Upper lobe of left lung (tissue), 6 donors: ENCODE measurements around the gene TP63. TPM values are rescaled to one million over a fixed set of nuclear protein-coding genes. Genes with fewer than 3 reads are reported as not detected.
A peak's percentile ranks its signal among the peaks of the same experiment; 100 is the strongest.

ENCODE experiments used
- ATAC-seq, 2 donors: fragments of 200-7000 bp; cut with Tn5 transposase; one replicate each; pipeline ENCODE4 v1.9.1; 2022; ENCODE audit warnings: mild to moderate bottlenecking in 2 of 2, moderate library complexity in 2 of 2; ENCODE audit not compliant: low FRiP score in 2 of 2
- DNase-seq, 2 donors: peaks; one replicate each; pipeline ENCODE4 v3.0.0-alpha.2; 2019 to 2020
- H3K27ac ChIP-seq, 4 donors: fragments of 200-600 bp; sonication (generic); one replicate each; pipeline ENCODE4 v1.5.1; 2016 to 2019
- H3K27me3 ChIP-seq, 4 donors: fragments of 200-600 bp; sonication (generic); one replicate each; pipeline ENCODE4 v1.5.1; 2017 to 2019
- H3K36me3 ChIP-seq, 4 donors: fragments of 200-600 bp; sonication (generic); one replicate each; pipeline ENCODE4 v1.5.1; 2016 to 2019
- H3K4me1 ChIP-seq, 4 donors: fragments of 200-600 bp; sonication (generic); one replicate each; pipeline ENCODE4 v1.5.1; 2018 to 2019
- H3K4me3 ChIP-seq, 4 donors: fragments of 200-600 bp; sonication (generic); one replicate each; pipeline ENCODE4 v1.5.1; 2017 to 2019; ENCODE audit warnings: mild to moderate bottlenecking in 2 of 4, moderate library complexity in 1 of 4
- H3K9me3 ChIP-seq, 4 donors: fragments of 200-600 bp; sonication (generic); one replicate each; pipeline ENCODE4 v1.5.1; 2018 to 2019
- CTCF ChIP-seq, 6 experiments: fragments of 450-650 bp in 4 of 6; fragments of 200-600 bp in 2 of 6; sonication (generic) in 2 of 6; IDR thresholded peaks; one replicate each; pipeline ENCODE4 v1.5.1; 2016 to 2019; ENCODE audit warnings: antibody characterized with exemption in 6 of 6
- EP300 ChIP-seq, 4 donors: sonication (generic); formaldehyde crosslinking; IDR thresholded peaks; one replicate each; pipeline ENCODE4 v1.5.1; 2017; ENCODE audit warnings: antibody characterized with exemption in 4 of 4, control low read depth in 2 of 4
- POLR2A ChIP-seq, 4 donors: fragments of 450-650 bp; IDR thresholded peaks; one replicate each; pipeline ENCODE4 v1.5.1; 2016 to 2017; ENCODE audit warnings: antibody characterized with exemption in 4 of 4, mild to moderate bottlenecking in 2 of 4
- POLR2AphosphoS5 ChIP-seq, 2 donors: sonication (generic); formaldehyde crosslinking; IDR thresholded peaks; one replicate each; pipeline ENCODE4 v1.5.1; 2017; ENCODE audit warnings: antibody characterized with exemption in 2 of 2
- WGBS, 2 donors: methylation state at CpG; one replicate each; pipeline ENCODE4 v1.1.5; 2017 to 2018; 5-methylcytosine and 5-hydroxymethylcytosine counted together
- total RNA-seq, 6 donors: library from RNA; depleted of rRNA in 4 of 6; stranded (reverse); fragments of >200 nt in 4 of 6; gene quantifications; one replicate each; pipeline versions ENCODE4 v1.1.0 to v1.2.1, GENCODE V29; 2016 to 2021
- donor health status: DM: no; HTN: no; CAD: no; lungs with moderate emphysema.
- donor health status: DM: no; HTN: yes; CAD: no; lungs with severe emphysema.

The TP63 gene
- total RNA-seq, 6 donors from 2014 or later: 1.0 to 8.8 (median 2.8) TPM

GRCh38 chr3:189851682-189852081, 220.5 kb downstream of the TP63 start:
- Histone ChIP-seq H3K36me3 (no peaks in the 10 kb centered on the region), H3K27ac (no peak overlapping the region), H3K27me3 (no peaks in the 10 kb centered on the region), H3K4me1 (no peaks in the 10 kb centered on the region), H3K4me3 (no peak overlapping the region), H3K9me3 (no peaks in the 10 kb centered on the region)
- 72 to 85% methylated on average over 4 of the region's 4 CpGs for WGBS, 2 donors
- DNase-seq (no peak), ATAC-seq (no peak)
- TF ChIP-seq POLR2AphosphoS5 (IDR thresholded peaks at IDR 0.05): no peak

- Histone ChIP-seq H3K36me3 (no peaks in the 10 kb centered on the region), H3K4me3 (no peak overlapping the region), H3K4me1 (no peaks in the 10 kb centered on the region), H3K27ac (no peak overlapping the region), H3K9me3 (no peaks in the 10 kb centered on the region), H3K27me3 (no peaks in the 10 kb centered on the region)
- ATAC-seq (no peak), DNase-seq (no peak)
- TF ChIP-seq POLR2AphosphoS5 (IDR thresholded peaks at IDR 0.05) (no peak), EP300 (IDR thresholded peaks at IDR 0.05) (no peak), POLR2A (IDR thresholded peaks at IDR 0.05) (no peak), CTCF (IDR thresholded peaks at IDR 0.05) (no peak)
- 81 to 95% methylated on average over 3 of the region's 3 CpGs for WGBS, 2 donors
Observed at GRCh38 chr3:189853906-189854305, 222.7 kb downstream of the TP63 start.

- TF ChIP-seq POLR2AphosphoS5 (IDR thresholded peaks at IDR 0.05) (no peak), CTCF (IDR thresholded peaks at IDR 0.05) (no peak), POLR2A (IDR thresholded peaks at IDR 0.05) (no peak), EP300 (IDR thresholded peaks at IDR 0.05) (no peak)
- 81 to 82% methylated on average over 4 of the region's 4 CpGs for WGBS, 2 donors
Observed at GRCh38 chr3:189860296-189860695, 229.1 kb downstream of the TP63 start.

GRCh38 chr3:189862385-189862998, 231.3 kb downstream of the TP63 start:
- 65 to 67% methylated on average over 9 of the region's 9 CpGs for WGBS, 2 donors
- Histone ChIP-seq H3K27me3 (no peaks in the 10 kb centered on the region), H3K4me3 (no peak overlapping the region), H3K4me1 (no peaks in the 10 kb centered on the region), H3K9me3 (no peaks in the 10 kb centered on the region), H3K27ac (no peak overlapping the region), H3K36me3 (no peaks in the 10 kb centered on the region)
- no peak for TF ChIP-seq EP300 (IDR thresholded peaks at IDR 0.05)
- DNase-seq (no peak), ATAC-seq (no peak)

More at GRCh38 chr3:189860296-189860695, 229.1 kb downstream of the TP63 start:
- no peaks in the 10 kb centered on the region for H3K9me3 ChIP-seq
- H3K4me3 ChIP-seq: no peak overlapping the region
- no peak for ATAC-seq
- DNase-seq: no peak
- H3K27ac ChIP-seq: no peak overlapping the region
- no peaks in the 10 kb centered on the region for H3K36me3 ChIP-seq
- H3K27me3 ChIP-seq: no peaks in the 10 kb centered on the region
- no peaks in the 10 kb centered on the region for H3K4me1 ChIP-seq

- 61 to 68% methylated on average over 3 of the region's 3 CpGs for WGBS, 2 donors
- DNase-seq (peak in 1 of 2 donors; percentile 24), ATAC-seq (peak; percentile 56 to 63)
- Histone ChIP-seq H3K36me3 (no peaks in the 10 kb centered on the region), H3K27me3 (no peaks in the 10 kb centered on the region), H3K4me3 (no peak overlapping the region), H3K4me1 (no peaks in the 10 kb centered on the region), H3K9me3 (no peaks in the 10 kb centered on the region), H3K27ac (no peak overlapping the region)
- no peak for TF ChIP-seq CTCF (IDR thresholded peaks at IDR 0.05)
- no peak for TF ChIP-seq POLR2A (IDR thresholded peaks at IDR 0.05)
- TF ChIP-seq POLR2AphosphoS5 (IDR thresholded peaks at IDR 0.05): no peak
- no peak for TF ChIP-seq EP300 (IDR thresholded peaks at IDR 0.05)
Observed at GRCh38 chr3:189863031-189863430, 231.8 kb downstream of the TP63 start.

- ATAC-seq: no peak
- 79 to 86% methylated on average over 3 of the region's 3 CpGs for WGBS, 2 donors
- H3K9me3 ChIP-seq: no peaks in the 10 kb centered on the region
- H3K36me3 ChIP-seq: no peaks in the 10 kb centered on the region
- H3K27me3 ChIP-seq: no peaks in the 10 kb centered on the region
- no peak for DNase-seq
- no peaks in the 10 kb centered on the region for H3K4me1 ChIP-seq
- no peak overlapping the region for H3K27ac ChIP-seq
- H3K4me3 ChIP-seq: no peak overlapping the region
- TF ChIP-seq POLR2AphosphoS5 (IDR thresholded peaks at IDR 0.05) (no peak), EP300 (IDR thresholded peaks at IDR 0.05) (no peak), CTCF (IDR thresholded peaks at IDR 0.05) (no peak), POLR2A (IDR thresholded peaks at IDR 0.05) (no peak)
Observed at GRCh38 chr3:189868061-189868460, 236.9 kb downstream of the TP63 start.
